Right renal pelvis (tissue), 4 donors: ENCODE measurements around the gene PCNT. TPM values are rescaled to one million over a fixed set of nuclear protein-coding genes. Genes with fewer than 3 reads are reported as not detected.

Experiments used
- DNase-seq, 4 donors: peaks; one replicate each; pipeline ENCODE4 v3.0.0-alpha.2; 2013; ENCODE audit warnings: low read depth in 4 of 4, low spot score in 3 of 4, missing footprints in 1 of 4
- polyA plus RNA-seq, 4 donors: library from polyadenylated mRNA; unstranded; fragments of 120-200 nt; gene quantifications; one replicate each; pipeline ENCODE4 v1.2.1, GENCODE V29; 2013; ENCODE audit not compliant: insufficient read length in 4 of 4

The PCNT gene
- polyA plus RNA-seq, 4 donors, result 32.0 to 34.6 (median 32.5) TPM

DNA sequence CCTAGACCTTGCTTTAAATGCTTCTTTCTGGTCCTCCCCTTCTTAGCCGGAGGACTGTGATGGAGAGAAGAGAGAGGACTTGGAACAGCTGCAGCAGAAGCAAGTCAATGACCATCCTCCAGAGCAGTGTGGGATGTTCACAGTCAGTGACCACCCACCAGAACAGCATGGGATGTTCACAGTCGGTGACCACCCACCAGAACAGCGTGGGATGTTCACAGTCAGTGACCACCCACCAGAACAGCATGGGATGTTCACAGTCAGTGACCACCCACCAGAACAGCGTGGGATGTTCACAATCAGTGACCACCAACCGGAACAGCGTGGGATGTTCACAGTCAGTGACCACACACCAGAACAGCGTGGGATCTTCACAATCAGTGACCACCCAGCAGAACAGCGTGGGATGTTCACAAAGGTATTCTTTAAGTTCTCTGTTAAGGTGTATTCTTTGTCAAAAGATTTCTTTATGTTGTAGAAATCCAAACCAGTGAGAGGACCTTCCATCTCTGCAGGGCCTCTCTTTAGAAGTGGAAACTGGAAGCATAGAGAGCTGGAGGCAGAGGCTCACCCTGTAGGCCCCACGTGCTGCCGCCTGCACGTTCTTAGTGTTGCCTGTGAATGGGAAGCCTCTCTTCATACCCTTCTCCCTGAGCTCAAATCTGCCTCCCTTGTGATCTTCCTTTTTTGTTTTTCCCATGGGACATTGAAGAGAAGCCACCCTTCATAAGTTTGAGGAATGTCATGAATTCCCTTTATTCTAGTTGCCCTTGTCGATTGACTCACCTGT is 10.6 kb downstream of the PCNT start:
- DNase-seq, result no peak

DNA sequence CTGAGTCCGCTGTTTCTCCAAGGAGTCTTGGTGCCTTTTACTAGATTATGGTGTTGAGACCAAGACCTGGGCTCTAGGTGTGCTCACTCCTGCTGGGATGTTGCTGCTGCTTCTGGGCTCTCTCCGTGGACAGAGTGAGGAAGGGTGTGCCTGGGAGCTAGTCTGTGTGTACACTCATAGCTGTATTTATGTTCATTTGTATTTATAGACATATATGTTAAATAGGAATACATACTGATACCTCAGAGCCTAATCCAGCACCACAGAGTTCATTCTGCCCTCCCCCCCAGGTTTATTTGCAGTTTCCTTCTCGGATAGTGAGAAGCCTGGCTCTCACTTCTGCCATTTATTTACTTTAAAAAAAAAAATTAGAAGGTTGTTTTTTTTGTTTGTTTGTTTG is 12.6 kb downstream of the PCNT start:
- no peak for DNase-seq

DNA sequence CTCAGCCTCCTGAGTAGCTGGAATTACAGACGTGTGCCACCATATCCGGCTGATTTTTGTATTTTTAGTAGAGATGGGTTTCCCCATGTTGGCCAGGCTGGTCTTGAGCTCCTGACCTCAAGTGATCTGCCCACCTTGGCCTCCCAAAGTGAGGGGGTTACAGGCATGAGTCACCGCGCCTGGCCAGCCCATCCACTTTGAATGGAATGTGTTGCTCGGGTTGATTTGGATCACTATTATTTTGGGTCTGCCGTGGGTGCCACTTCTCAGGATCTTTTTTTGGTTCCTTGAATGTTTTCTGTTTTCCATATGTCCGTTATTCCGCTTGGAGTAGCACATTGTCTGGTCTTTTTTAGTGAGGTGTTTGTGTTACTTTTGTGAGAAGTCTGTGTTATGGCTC is 17.0 kb downstream of the PCNT start:
- DNase-seq, result no peak

DNA sequence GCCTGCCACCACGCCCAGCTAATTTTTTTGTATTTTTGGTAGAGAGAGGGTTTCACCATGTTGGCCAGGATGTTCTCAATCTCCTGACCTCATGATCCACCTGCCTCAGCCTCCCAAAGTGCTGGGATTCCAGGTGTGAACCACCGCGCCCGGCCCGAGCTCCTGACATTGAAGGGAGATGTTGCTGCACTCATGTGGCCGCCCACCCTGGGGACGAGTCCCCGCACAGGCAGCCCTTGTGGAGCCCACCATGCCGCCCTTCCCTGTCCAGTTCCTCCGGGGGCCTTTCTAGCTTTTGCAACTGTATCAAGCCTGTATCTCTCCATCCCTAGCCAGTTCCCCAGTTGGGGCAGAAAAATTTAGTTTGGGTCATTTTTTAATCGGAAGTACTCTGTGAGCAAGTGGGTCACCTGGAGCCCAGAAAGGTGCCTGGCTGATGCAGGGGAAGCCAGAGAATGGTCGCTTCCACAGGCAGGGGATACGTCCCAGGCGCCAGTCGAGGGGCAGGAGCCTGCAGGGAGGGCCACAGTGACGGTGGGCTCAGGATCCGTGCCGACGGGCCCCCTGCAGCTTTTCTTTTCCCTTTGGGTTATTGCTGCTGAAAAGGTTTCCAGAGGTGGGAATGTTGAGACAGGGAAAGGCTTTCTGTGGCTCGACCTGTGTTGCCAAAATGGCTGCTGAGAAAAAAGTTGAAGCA is 20.4 kb downstream of the PCNT start:
- DNase-seq, result no peak

DNA sequence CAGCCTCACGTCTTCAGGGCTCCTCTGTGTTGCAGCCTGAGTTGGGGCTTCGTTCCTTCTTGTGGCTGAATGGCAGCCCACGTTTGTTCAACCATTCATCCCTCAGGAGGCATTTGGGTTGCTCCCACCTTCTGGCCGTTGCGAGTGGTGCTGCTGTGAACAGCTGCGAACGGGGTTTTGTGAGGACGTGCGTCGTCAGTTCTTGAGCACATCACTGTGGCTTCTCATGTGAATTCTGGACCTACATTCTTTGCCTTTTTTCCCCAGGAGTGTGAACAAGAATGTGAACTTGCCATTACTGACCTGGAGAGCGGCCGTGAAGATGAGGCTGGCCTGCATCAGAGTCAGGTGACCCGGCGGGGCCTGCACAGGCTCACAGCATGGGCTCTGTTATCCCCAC is 21.9 kb downstream of the PCNT start:
- DNase-seq, result no peak

DNA sequence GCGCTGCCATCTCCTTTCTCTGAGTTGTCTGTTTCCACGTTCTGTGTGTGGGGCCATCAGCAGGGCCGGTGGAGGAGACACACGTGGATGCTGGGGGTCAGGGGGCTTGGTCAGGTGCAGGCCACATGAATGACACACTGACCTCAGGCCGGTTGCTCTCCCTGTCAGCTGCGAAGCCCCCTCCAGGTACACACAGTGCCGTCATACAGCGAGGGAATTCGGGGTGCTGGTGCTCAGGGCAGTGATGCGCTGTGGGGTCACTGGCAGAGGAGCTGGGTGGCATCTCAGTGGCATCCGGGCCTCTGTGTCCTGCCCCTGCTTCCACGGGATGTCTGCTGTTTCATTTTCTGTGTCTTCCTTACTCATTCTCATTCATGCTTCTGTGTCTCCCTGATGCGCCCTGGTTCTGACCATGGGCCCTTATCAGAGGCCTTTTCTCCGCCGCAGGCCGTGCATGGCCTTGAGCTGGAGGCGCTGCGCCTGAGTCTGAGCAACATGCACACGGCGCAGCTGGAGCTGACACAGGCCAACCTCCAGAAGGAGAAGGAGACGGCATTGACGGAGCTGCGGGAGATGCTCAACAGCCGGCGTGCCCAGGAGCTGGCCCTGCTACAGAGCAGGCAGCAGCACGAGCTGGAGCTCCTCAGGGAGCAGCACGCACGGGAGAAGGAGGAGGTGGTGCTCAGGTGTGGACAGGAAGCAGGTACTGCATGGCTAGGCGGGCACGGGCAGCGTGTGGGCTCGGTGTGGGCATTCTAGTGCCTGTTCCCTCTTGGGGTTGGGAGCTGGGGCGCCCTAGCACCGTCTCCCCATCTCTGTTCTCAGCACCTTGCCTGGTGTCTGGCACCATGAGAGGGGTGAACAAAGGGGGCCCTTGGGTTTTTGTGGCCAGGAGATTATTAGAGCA is 22.6 kb downstream of the PCNT start:
- no peak for DNase-seq

DNA sequence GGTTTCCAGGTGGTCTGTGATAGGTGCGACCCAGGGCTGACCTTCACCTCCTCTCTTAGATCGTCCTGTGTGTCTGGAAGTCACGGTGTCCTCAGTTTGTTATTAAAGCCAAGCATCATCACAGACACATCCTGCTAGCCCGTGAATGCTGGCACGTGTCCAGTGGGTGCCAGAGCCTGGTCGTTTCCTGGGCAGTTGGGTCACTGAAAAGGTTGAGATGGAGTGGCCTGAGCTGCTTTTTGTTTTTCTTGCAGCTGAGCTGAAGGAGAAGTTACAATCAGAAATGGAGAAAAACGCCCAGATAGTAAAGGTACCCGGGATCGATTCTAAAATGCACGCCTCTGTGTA is 23.2 kb downstream of the PCNT start:
- DNase-seq, result no peak

DNA sequence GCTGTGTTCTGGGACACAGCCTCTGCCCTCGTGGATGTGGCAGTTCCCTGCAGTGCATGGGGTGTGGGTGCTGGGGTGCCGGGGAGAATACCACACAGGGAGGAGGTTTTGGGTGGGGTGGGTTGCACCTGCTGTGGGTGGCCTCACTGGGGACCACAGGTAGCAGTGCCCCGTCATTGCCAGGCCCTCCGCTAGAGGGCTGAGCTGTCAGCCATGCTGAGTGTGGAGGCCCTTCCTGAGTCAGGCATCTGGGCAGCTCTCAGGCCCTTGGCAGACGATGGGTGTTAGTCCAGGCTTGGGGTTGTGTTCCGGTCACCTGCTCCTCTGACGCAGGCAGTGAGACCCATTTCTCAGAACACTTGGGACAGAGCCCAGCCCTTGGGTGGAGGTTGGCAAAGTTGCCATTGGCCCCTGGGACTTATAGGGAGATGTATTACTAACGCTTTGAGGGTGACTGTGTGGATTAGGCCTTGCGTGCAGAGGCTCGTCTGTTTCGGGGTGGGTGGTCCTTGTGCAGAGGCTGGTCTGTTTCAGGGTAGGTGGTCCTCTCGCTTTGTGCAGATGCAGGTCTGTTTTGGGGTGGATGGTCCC is 23.9 kb downstream of the PCNT start:
- no peak for DNase-seq

DNA sequence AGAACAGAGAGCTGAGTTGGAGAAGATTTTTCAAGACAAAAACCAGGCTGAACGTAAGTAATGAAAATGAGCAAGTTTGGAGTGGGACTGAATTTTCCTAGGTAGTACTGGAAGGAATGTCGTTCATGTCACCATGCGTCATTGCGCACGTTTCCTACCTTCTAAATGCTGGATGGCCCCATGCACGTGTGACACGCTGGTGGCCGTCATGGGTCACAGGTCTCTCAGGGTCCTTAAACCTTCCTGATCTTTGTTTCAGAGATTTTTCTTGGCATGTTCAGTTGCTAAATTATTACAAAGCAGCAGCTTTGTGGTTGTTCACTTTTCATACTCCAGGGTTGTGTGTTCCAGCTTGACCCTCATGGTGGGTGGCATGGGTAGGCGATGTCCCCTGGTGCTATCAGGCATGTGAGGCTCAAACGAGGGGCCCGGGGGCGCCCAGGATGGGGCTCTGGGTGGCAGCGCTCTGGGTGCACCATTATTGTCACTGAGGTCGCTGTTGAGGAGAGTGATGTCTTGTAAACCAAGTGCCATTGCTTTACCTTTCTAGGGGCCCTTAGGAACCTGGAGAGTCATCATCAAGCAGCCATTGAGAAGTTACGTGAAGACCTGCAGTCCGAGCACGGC is 25.3 kb downstream of the PCNT start:
- no peak for DNase-seq

DNA sequence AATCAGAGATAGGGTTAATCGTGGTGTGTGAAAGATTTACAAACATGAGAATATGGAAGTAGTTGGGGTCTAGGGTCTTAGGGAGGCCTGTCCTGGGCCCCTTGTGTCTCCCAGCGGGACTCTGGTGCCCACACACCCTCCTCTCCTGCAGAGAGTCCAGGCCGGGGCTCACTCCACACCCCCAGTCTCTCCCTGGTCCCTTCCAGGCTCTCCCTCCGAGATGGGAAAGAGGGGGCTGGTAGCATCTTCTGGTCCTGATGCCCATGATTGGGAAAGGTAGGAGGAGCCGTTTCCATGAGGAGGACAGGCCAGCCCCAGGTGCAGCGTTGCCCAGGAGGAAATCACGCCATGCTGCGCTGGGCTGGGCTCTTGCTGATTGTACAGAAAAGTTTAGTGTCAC is 26.6 kb downstream of the PCNT start:
- no peak for DNase-seq

DNA sequence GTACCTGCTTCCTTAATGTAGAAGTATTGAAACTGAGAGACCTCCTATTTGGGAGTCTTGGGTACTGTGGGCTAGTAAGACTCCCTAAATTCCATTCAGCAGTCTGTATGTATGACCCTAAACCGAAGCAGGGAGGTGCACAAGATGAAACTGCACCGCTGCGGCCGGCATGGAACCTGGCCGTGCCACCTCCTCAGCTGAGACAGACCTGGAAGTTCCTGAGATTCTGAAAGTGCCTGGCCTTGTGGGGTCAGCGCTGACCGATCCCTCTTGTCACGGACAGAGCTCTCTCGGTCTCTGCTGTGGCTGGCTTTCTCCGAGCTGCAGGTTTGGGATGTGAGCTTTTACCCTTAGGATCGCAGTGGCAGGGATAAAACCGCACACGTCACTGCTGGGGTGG is 27.0 kb downstream of the PCNT start:
- no peak for DNase-seq

DNA sequence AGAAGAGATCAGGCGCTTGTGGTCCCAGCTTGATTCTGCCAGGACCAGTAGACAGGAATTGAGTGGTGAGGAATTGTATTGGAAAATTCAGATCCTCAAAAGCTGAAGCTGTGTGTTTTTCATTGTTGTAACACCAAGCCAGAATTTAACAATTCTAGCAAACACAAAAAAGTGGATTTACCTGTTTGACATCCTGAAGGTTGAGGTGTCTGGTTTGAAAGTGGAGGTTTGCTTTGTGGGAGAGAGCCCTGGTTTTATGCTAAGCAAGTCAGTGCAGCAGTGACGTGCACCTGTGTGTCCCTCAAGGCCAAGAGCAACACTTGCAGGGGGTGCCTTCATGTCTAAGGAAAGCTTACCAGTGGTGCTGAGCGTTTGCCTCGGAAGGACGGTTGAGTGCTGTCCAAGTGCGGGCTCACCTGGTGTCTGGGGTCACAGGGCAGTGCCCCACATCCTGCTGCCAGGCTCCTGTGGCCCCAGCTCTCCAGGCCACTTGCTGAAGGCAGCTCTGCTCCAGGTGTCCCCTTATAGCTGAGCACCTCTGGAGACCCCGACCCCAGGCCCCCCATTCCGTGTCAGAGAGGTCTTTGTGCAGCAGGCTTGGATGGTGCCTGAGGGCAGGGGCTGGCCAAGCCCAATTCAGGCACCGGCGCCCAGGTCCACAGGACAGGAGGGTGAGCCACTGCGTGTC is 27.7 kb downstream of the PCNT start:
- DNase-seq, result no peak

DNA sequence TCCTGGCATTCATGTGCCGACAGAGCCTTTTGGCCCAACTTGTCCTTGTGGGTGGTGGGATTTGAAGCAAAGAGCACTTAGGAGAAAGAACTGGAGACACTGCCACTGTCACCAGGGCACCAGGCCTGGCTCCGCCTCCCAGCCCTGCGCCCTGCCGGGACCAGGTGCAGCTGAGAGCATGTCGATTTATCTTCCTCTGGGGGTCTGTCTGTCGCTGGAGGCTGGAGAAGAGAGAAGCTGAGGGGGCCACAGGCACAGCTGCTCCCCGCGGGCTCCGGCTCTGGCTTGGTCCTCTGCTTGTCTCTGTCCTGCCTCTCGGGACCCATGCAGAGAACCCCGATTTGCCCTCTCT is 28.2 kb downstream of the PCNT start:
- no peak for DNase-seq

DNA sequence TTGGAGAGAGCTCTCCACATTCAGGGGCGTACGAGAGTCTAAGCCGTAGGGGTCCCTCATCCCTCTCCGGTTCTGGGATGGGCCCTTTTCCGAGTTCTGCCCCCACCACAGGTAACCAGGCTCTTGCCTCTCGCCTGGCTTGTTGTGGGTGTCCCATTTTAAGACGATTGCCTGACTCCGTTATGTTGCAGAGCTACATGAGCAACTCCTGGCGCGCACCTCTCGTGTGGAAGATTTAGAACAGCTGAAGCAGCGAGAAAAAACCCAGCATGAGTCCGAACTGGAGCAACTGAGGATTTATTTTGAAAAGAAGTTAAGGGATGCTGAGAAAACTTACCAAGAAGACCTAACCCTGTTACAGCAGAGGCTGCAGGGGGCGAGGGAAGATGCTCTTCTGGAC is 29.0 kb downstream of the PCNT start:
- no peak for DNase-seq

DNA sequence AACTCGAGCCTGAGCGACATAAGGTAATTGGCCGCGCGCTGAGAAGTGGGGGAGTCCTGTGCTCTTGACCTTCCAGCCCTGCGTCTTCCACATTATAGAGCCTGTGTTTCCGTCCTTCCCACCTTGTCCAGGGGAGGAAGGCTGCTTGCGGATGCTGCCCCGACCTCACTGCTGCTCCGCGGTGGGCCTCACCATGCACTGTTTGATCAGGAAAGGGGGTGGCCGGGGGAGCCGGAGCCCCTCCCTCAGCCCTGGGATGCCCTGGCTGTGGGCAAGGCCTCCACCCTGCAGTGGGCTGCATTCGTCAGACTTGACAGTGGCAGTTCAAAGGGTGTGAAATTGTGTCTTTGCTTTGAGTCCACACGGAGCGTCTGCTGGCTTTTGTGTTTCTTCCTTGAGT is 30.1 kb downstream of the PCNT start:
- no peak for DNase-seq

DNA sequence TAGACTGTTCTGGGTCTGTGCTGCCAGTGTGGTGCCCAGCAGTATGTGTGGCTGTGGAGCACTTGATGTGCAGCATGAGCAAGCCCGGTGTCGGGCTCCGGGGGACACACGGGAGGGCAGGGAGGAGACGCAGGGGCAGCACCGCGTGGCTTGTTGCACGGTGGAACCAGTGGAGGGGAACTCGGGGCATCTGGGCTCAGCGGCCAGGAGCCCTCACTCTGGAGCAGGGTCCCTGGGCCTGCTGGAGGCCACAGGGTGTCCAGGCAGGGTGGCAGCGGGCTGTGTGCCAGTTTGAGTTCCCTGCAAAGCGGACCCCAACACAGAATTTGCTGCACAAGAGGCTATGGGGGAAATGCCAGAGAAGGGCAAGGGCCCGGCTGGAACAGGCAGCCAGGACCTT is 30.6 kb downstream of the PCNT start:
- no peak for DNase-seq

DNA sequence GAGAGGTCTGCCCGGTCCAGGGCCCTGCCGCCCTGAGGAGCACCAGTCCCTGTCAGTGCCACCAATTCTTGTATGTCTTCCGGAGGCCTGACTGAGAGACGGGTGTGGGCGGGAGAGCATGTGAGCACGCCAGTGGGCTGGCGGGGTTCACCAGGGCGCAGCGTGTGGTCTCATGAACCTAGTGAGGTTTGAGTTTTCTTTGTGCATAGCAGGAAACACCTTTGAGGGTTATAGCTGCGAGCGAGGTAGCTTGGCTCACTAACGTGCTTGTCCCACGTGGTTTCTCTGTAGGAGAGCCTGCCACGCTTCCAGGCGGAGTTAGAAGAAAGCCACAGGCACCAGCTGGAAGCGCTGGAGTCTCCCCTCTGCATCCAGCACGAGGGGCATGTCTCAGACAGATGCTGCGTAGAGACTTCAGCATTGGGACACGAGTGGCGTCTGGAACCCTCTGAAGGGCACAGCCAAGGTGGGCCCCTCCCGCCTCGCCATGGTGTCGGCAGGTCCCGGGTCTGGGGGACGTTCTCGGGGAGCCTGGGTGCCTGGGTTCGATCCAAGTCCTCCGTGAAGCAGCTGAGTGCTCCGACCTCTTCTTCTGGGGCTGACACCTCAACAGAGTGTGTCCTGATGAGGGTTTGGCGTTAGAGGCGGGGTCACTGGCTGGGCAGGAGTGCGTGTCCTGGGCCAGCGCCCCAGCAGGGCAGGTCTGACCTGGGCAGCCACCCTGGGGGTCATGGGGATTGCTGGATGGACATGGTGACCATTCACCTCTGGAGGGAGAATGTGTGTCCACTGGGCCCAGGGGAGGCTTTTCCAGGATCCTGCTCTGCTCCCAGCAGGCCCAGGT is 31.4 kb downstream of the PCNT start:
- DNase-seq, result no peak

DNA sequence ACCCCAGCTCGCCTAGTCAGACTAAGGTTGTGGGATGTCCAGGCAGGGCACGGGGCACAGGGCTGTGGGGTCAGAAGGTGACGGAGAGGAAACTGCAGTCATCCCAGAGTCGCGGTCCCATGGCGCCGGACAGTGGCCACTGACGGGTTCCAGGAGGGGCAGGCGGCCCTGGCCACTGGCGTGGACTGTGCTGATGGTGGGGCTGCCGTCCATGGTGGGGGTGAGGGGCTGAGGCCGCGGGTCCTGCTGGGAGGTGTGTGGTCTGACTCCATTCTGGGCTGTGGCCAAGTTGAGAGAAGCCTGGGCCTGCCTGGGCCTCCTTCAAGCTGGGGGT is 32.0 kb downstream of the PCNT start:
- no peak for DNase-seq
